ENCODE results near the gene ABCB6.

- TF ChIP-seq CTCF (IDR thresholded peaks at IDR 0.05; ENCODE audit: insufficient read depth, low read length, poor library complexity, severe bottlenecking) (no peak), EZH2phosphoT487 (conservative IDR thresholded peaks at IDR 0.05; ENCODE audit: low read length) (no peak)
These were observed 57.7 kb downstream of the ABCB6 start for GRCh38 chr2:219161097-219161496.
